SKM-1 treated with dmso at 0.1 percent for 144 hours (cell line): ENCODE results near the gene PLPP7.

Experiments
- DNase-seq: peaks from one replicate; lab custom pipeline; 2025; ENCODE audit not compliant: unreplicated experiment; lab: John Stamatoyannopoulos, UW

The PLPP7 gene

DNA sequence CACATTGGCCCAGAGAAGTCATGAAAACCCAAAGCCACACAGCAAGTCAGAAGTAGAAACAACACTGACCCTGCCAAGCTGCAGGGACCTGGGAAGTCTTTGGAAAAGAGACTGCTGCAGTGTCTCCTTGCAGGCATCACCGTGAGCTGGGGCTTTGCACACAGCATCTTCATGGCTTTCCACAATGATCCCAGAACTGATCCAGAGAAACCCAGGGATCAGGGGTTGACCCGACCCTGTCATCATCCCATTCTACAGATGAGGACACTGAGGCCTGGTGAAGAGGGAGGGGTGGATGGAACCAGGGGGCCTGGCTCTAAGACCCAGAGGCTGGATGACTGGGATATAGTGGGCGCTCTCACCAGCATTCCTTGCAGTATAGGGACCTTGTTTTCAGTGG, 8.9 kb upstream of the PLPP7 start:
- DNase-seq = no peak

DNA sequence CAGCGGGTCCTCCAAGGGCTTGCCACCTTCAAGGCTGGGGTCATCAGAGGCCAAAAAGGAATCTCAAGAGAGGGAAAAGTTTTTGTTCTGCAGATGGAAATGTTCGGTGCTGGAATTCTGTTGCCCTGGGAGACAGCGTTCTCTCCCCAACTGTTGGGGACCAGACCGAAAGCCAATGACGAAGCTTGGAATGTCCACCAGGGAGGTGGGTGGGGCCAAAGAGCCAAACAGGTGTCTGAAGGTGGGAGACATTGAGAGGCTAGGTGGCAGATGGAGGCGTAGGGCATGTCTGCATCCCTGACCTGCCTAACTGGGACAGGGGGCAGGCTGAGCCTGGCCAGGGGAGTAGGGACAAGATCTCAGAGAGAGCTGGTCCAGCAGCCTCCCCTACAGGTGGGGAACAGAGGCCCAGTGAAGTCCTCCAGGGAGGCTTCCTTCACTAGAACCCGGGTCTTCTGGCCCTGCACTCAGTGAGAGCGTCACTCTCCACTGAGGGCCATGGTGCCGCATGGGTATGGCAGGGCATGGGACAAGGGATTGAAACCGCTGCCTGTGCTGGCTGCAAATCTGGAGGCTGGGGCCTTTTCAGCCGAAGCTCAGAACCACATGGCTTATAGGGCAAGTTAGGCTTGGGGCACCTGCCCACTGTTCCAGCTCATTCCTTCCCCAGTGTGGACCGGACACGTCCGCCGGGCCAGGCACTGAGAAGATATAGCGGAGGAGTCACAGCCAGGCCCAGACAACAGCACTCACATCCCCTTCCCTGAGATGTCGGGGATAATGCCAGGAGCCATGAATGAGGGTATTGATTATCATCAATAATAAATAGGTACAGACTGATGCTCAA, 8.2 kb upstream of the PLPP7 start:
- DNase-seq = no peak

DNA sequence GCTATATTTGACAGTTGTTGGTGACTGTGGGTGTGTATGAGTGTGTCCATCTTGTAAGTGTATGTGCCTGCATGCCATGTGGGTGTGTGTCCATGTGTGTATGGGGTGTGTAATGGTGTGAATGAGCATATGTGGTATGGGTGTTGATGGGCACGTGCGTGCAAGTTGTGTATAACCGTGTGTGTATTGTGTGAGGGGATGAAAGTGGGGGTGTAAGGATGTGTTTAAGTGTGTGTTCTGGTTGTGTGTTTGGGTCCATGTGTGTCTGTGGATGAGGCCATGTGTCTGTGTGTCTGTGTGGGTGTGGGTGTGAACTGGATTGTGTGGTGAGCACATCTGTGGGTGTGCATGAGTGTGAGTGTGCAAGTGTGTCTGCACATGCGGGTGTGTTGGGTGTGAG, 7.3 kb upstream of the PLPP7 start:
- DNase-seq = no peak

DNA sequence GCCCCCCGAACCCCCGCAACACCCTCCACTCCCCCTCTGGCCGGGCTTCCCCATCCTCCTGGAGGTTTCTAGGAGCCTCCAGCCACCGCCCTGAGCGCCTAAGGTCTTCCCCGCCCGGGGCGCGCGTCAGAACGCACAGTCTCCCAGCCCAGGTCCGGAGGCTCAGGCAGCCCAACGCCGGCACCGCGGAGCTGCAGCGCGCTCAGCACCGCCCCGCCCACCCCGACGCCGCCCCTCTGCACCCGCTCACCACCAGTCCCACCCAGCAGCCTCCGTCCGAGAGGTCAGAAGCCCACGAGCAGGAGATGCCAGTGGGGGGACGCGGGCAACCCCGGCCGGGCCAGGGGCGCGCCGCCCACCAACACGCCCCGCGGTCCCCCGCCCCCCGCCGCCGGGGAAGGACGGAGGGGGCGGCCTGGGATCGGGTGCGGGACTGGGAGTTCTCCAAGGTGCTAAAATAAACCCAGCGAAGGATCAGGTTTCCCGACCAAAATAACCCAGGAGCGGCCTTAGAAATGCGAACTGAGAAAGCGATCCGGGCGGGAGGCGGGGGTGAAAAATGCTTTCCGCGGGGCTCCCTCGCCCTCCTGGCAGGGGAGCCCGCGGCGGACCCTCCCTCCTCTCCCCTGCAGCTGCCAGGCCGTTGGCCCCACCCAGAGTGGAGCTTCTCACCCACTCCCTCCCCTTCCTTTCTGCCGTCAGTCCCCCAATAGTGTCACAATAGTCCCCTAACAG, 6.7 kb upstream of the PLPP7 start:
- no peak for DNase-seq

DNA sequence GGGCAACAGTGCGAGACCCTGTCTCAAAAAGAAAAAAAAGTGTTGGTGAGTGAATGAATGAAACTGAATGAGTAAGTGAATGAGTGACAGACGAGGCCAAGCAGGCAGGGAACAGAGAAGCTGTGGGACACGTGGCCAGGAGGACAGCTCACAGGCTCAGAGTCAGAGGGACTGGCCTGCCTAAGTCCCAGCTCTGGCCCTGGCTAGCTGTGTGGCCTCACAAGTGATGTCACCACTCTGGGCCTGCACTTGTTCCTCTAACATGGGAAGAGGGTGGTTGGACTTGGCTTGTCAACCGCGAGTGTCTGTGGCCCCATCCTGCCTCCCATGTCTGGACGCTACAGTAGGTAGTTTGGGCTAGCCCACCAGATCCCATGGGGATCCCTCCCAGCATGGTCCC, 4.7 kb upstream of the PLPP7 start:
- no peak for DNase-seq

DNA sequence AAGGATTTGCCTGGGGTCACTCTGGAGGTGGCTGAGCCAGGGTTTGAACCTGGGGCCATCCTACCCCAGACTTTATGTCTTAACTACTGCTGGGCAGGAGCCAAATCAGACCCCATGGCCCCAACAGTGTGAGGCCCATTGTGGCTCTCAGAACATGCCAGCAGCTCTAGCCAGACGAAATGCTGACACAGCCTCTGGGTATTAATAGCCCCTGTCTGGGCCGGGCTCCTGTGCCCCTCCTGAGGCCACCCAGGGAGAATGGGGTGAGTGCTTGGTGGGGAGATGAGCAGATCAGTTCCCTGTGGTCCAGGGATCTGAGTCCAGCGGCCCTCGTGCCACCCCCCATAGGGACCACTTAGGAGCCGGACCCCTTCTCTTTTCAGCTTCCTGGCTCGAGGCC, 2.2 kb upstream of the PLPP7 start:
- no peak for DNase-seq

DNA sequence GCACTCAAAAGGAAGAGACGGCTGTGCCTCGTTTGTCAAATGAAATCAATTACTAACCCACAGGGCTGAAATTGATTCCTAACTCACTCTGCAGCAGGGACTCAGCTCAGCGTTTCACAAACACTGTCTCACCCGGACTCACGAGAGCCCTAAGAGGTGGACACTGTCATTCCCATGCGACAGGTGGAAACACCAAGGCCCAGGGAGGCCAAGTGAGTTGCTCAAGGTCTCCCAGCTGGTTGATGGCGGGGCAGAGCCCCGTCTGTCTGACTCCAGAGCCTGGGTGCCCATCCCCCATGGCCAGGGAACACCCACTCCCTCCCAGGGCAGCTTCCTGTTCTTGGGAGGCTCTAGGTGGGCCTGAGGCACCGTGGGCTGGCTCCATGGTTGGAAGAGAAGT, 1.3 kb upstream of the PLPP7 start:
- no peak for DNase-seq

DNA sequence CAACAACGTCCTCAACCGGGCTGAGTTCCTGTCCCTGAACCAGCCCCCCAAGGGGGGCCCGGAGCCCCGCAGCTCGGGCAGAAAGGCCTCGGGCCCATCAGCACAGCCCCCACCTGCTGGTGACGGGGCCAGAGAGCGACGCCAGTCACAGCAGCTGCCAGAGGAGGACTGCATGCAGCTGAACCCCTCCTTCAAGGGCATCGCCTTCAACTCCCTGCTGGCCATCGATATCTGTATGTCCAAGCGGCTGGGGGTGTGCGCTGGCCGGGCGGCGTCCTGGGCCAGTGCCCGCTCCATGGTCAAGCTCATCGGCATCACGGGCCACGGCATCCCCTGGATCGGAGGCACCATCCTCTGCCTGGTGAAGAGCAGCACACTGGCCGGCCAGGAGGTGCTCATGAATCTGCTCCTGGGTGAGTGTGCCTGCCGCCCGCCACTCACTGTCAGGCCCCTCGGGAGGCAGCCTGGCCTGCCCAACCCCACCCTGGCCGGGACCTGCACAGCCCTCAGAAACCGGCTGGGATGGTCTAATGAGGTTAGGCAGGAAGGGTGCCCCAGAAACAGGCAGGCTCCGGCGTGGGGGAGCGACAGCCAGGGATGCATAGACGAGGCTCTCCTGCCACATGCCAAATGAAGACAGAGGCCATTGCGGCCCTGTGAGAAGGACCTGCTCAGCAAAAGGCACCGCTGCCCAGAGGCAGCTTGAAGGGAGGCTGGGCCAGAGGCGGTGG, 678 bp downstream of the PLPP7 start:
- DNase-seq = no peak

DNA sequence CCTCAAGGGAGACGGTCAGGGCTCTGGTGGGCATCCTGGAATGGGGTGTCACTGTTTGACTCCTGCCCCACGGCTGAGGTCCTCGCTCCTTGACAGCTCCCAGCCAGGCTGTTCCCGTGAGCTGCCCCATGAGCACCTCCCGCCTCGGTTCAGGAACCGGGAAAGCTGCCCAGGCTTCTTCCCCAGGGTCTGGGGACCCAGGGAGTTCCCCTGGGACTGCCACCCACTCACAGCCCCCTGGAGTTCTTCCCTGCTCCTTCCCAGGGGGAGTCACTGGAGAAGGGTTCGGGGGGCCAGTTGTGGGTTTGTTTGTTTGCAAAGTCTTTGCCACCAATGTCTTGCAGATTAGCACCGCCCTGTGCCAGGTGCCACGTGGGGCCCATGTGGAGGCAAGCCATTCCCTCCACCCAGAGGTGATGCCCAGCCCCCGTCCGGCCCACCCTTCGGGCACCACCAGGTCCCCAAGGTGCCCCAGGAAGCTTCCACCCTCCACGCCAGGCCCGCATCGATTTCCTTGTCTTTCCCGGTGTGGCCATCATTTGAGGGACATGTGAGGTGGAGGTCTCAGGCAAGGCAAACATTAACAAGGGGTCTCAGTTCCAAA, 1.3 kb downstream of the PLPP7 start:
- DNase-seq = no peak

DNA sequence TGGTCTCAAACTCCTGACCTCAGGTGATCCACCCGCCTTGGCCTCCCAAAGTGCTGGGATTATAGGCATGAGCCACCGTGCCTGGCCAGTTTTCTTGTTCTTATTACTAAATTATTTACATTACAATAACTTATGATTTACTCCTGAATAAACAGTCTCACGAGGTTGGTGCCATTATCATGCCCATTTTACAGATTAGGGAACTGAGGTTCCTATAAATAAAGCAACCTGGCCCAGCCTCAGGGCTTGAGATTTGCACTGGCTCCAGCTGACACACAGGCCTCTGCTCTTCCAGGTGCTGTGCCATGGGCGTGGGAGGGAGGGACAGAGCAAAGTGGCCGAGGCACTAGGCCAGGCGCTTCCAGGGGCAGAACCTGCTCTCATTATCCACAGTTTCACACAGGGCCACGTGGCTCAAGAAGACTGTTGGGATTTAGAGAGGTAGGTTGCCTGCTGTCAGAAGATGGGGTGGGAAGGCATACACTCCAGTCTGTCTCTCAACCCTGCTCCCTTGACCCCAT, 2.3 kb downstream of the PLPP7 start:
- no peak for DNase-seq

DNA sequence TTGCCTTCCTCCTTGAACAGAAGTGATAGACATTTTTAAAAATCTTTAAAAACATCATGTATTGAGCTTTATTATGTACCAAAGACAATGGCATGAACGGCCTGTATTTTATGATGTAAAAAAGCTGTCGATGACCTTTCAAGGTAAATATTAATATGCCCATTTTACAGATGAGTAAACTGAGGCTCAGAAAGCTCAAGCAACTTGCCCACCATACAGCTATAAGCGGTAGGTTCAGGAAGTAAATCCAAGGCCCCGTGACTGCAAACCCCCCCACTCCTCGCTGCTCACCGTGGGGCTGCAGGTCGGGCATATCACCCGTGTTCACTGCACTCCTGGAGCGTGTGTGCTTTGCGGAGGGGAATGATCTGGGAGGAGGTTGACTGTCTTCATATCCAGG, 3.4 kb downstream of the PLPP7 start:
- no peak for DNase-seq

DNA sequence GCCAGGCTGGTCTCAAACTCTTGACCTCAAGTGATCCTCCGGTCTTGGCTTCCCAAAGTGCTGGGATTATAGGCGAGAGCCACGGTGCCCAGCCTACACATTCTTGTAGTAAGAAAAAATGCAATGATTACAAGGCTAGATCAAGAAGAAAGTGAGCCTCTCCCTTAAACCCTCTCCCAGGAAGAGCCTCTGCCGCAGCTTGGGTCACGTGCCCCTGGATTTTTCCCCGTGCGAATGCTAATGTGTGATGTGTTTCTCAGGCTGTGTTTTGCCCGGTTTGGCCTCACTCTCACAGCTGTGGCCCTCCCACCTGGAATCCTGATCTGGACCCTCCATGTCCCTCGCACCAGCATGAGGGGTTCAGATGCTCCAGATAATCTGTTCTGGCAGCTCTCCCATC, 6.9 kb downstream of the PLPP7 start:
- DNase-seq = no peak

DNA sequence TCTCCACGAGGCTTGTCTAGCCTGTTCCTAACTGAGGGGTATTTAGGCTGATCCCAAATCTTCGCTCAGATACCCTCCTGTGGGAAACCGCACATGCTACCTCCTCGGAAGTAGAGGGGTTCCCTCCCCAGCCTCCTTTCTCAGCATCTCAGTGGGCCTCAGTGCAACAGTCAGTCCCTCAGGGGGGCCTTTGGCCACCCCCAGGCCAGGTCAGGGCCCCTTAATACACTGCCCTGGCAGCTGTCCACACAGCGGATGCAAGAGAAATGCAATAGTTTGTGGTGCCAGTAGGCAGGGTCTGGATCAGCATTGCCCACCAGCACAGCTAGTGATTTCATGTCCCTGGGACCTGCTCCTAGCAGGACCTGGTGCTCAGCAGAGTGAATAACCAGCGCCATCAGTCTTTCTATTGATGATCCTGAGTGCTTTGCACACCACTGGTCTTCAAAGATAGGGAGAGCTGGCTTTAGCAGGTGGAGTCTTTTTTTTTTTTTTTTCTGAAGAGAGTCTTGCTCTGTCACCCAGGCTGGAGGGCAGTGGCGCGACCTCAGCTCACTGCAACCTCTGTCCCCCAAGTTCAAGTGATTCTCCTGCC, 7.5 kb downstream of the PLPP7 start:
- DNase-seq = no peak

DNA sequence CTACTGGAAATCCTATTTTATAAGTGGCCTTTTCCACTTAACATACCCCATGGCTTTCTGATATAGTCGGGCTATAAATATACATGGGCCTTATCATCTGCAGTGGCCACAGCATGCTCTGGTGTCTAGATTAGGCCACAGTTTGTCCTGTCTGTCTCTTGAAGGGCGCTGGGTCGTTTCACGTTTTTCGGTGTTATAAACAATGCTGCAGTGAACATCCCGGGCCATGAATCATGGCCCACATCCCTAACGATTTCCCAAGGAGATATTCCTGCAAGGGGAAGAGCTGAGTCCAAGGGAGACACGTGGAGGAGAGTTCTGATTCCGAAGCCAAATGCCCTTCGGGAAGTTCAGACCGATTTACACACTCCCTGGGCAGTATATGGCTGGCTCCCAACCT, 8.4 kb downstream of the PLPP7 start:
- no peak for DNase-seq

DNA sequence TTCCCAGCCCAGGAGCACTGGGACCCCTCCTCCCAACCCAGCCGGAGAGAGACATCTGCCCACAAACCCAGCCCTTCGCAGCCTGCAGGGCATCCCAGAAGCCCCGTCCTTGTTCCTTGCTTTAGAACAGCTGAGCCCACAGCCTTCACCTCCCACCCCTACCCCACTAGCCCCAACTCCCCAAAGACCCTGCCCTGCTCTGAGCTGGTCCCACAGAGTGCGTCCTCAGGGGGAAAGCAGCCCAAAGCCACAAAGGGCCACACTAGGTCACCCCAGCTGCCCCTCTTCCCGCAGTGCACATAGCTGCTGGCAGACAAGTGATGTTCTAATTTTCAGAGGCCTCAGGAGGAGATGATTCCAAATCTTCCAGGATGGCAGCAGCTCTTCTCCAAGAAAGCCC, 8.8 kb downstream of the PLPP7 start:
- DNase-seq = no peak

DNA sequence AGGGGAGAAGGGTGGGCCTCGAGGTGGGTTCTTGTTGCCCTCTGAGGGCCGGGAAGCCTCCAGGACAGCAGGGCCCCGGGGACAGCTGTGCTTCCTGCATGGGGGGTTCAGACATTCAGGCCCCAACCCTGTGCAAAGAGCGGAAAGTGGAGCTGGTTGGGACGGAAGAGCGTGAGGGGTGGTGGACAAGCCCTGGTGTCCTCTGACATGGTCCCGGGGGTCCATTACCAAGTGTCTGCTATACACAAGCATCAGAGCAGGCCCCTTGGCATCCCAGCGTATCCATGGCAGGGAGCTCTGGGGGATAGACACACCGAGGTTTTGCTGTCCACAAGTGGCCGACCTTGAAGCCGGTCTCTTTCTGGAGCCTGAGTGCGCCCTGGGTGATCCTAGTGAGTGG, 9.3 kb downstream of the PLPP7 start:
- no peak for DNase-seq

DNA sequence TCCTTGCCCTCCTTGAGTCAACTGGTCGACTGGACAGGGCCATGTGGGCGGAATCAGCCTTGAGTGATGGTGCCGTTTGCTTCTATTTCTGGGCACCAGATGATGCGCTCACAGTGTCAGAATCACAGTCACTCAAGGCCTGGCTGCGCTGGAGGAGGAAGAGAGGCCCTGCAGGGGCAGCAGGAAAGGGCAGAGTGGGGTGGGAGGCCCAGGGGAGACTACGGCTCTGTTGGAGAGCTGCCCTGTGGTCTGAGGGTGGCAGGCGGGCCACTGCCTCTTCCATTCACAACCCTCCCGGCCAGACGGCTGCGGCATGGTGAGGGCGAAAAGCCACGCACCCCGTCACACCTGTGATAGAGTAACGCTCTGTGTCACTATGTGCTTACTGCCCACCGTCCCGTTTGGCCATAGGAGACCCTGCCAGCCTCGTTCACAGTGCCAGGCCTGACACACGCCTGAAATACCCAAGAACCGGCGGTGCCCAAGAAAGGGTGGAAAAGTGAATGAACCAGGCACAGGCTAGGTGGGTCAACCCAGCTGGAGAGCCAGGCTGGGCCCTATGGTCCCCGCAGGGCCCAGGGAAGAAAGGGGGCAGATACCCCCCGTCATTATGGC, 9.9 kb downstream of the PLPP7 start:
- no peak for DNase-seq

DNA sequence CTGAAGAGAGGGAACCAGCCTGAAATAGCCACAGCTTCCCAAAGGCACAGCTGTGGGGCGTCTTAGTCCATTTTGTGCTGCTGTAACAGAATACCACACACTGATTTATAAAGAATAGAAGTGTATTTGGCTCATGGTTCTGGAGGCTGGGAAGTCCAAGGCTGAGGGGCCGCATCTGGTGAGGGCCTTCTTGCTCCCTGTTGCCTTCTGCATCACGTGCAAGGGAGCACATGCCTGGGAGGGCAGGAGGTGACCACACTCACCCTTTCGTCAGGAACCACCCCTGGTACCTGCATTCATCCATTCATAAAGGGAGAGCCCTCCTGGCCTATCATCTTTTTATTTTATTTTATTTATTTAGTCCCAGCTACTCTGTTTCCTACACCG, 10.4 kb downstream of the PLPP7 start:
- DNase-seq = no peak

DNA sequence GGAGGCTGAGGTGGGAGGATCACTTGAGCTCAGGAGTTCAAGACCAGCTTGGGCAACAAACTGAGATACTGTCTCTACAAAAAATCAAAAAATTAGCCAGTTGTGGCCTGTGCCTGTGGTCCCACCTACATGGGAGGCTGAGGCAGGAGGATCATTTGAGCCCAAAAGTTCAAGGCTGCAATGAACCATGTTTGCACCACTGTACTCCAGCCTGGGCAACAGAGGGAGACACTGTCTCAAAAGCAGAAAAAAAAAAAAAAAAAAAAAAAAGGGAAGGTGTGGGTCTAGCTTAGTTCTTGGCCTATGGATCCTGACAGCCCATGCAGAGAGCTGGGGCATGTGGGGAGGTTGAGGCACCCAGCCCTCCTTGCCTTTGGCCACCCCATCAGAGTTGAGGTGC, 10.9 kb downstream of the PLPP7 start:
- no peak for DNase-seq

DNA sequence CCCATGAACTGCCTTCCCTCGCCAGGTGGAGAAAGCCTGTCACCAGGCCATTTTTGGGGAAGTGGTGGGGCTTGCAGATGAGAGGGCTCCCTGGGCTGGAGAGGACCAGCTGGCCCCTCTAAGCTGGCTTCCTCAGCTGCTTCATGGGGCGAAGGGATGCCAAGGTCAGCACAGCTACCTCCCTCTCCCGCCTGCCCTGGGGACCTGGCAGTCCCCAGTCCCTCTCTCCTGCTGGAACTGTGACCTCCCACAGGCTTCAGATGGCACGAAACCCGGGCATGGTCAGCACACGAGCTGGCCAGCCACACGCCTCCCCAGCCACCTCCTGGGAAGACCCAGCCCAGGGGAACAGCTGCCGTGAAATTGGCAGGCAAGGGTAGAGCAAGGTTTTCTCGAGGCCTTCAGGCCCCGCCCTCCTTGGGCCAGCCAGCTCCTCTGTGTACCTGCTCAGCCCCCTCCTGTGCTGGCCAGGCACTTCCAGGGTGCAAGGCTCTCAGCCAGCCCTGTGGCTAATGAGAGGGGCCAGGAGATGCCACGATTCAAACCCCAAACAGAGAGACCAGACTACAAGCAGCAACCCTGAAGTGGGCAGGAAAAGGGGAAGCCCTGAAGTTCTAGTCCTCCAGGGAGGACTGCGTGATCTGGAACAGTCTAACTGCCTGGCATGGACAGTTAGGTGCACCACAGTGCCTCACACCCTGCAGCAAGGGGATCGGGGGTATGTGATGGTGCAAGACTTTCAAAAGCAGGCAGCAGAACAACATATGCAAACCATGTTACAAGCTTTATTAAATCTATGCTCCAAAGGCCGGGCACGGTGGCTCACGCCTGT, 12.9 kb downstream of the PLPP7 start:
- no peak for DNase-seq
